Putamen (tissue), 1 donor: Measurements from ENCODE around the gene SEPTIN5.
"Not testable (repeated sequence)": the region's sequence is repeated elsewhere in the genome, so short reads cannot be mapped to it uniquely, and the experiment has no call there.

Experiments used
- DNase-seq: peaks from one replicate; pipeline ENCODE4 v3.0.0-alpha.2; 2016; ENCODE audit warnings: low spot score

SEPTIN5 gene

DNA sequence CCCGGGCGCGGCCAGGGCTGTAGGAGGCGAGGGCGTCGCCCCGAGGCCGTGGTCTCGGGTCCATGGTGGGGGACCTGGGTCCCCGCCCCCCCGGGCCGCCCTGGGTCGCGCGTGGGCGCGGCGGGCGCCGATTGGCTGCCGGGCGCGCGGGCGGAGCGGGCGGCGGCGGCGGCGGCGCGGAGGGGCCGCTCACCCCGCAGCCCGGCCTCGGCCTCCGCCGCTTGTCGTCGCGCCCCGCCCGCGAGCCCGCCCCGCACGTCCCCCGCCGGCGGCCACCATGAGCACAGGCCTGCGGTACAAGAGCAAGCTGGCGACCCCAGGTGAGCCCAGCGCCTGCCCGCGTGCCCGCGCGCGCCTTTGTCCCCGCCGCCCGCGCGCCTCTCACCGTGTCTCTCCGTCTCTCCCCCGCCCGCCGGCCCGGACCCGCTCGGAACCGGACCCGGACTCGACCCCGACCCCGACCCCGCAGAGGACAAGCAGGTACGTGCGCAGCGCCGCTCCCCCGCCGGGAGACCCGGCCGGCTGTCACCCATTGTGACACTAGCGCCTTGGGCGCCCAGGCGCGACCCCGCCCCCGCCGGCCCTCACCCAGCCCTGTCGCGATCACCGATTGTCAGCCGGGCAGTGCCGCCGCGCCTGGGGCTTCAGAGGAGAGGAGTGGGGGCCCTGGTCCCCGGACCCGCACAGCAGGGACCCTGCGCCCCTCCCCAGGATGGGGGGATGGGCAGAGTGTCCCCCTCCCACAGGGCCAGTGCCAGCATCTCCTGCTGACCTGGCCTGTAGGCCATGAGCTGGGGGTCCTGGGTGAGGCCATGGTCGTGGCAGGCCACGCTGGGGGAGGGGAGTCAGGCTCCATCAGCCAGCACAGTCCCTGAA is at the start of gene SEPTIN5:
Gene SEPTIN5 (plus strand): TSS at position 192 of the 876 bp plus-strand sequence. CDS start 86 bp downstream, at position 278.
- no peak for DNase-seq

DNA sequence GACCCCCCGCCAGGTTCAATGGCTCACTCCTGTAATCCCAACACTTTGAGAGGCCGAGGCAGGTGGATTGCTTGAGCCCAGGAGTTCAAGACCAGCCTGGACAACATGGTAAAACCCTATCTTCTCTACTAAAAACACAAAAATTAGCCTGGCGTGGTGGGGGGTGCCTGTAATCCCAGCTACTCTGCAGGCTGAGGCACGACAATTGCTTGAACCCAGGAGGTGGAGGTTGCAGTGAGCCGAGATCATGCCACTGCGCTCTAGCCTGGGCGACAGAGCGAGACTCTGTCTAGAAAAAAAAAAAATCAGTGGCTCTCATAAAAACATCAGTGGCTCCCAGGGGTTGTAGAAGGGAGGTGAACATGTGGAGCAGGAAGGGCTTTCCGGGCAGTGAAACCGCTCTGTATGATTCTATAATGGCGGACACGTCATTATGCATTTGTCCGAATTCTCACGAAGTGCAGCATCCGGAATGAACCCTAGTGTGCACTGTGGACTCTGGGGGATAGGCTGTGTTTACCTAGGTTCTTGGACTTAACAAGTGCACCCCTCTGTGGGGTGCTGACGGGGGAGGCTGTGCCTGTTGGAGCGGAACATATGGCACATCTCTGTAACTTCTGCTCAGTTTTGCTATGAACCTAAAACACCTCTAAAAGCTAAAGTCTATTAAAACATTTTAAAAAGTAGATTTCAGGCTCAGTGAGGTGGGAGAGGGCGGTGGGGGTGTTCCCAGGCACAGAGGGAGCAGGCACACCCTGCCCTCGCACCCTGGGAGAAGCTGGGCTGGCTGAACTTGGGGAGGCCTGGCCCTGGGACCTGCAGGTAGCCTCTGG is 49.1 kb upstream of the SEPTIN5 start:
- no peak for DNase-seq

DNA sequence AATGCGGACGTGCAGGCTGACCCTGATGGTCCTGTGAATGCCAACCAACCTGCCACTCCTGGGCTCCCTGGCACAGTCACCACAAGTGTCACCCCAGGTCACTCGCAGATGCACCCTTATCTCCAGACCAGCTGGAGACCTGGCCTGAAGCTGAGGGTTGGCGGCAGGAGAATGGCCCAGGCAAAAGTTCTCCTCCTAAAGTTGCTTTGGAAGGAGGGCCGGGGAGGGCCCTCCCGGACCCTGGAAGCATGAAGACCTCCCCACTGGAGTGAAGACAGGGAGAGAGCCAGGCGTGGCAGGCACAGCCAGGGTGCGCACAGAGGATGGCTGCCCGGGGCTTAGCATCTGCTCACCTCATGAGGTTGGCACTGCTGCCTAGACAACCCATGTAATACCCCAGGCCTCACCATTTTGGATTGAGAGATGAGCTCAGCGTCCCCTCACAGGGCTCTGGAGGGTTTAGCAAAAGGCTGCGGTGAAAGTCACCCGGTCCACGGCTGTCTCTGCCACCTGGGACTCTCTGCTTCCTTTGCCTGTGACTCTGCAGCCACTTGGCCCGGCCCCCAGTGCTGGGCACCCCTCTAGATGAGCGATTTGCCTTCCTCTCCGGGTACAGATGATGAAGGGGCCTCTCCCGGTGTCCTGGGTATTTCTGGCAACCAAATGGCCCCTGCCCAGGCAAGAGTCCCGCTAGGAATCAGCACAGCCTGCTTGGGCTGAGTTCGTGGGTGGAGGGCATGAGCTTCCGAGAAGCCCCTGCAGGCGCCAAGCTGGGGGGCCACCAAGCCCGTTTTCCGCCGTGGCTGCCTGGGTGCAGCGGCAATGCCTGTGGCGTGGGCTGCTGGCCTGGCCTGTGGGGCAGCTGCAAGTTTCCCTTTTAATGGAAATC is 48.3 kb upstream of the SEPTIN5 start:
- no peak for DNase-seq

DNA sequence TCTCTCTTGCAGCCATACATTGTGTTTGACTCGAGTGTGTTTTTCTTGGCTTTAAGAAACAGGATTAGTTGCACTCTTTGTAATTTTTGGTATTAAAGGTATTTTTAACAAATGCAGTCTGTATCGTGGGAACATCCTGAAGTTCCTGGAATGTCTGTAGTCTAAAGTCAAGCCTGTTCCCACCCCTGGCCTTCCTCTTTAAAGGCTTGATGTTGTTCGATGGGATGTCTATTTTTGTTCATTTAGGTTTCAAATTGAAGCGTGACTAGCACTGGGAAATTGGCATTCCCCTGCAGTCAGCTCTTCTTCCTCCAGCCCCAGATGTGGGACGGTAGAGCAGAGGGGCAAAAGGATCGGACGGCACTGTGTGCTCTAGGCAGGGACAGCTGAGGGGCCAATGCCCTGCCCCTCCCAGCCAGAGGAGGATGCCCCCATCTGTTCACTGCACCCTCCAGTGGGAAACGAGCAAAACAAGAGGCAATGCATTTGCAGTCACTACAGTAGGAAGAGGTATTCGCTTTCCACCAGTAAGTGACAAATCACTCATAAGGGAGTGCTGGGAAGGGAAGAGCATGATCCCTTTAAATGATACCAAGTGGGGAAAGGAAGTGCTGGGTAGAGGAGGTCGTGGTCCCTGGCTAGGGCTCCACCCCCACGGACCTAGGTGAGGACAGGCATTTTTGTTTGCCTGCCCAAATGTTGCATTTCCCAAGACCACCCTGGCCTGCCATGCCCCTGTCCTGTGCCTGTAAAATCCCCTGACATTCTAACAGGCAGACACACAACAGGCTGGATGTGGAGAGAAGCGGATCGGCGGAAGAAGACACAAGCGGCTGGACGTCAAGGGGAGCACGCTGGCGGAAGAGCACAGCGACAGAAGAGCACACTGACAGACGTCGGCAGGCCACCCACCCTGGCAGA is 47.4 kb upstream of the SEPTIN5 start:
- DNase-seq = no peak

DNA sequence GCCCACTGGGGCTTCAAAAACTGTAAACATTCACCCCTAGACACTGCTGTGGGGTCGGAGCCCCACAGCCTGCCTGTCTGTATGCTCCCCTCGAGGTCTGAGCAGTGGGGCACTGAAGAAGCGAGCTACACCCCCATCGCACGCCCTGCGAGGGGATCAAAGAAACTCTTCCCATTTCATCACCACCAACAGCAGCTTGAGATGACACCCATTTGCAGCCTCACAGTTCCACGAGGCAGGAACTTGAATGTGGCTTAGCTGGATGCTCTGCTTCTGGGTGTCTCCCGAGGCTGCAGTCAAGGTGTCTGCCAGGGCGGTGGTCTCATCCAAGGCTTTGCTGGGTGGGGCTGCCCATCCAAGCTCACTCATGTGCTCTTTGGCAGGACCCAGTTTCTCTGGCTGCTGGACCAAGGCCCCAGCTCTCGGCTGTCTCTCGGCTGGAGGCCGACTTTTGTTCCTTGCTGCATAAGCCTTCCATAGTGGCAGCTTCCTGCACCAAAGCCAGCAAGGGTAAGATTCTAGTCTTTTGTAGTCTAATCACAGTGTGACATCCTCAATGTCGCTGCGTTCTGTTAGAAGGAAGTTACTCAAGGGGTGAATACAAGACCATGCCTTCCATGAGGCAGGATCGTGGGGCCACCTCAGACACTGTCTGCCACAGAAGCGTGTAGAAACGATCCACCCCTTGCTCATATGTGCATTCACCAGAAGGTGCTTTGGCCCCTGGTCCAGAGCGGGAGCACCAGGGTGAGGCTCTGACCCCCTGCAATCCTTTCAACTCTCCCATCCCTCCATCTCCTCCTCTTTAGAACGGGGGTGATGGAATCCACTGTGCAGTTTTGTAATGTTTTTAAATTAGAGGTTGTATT is 46.2 kb upstream of the SEPTIN5 start:
- no peak for DNase-seq

DNA sequence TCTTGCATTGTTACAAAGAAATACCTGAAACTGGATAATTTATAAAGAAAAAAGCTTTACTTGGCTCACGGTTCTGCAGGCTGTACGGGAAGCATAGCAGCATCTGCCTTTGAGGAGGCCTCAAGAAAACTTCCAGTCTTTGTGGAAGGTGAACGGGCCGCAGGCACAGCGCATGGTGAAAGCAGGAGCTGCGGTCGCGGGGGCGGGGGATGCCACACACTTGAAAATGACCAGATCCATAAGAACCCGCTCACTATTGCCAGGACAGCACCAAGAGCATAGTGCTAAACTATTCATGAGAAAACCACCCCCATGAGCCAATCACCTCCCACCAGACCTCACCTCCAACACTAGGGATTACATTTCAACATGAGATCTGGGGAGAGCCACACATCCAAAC is 45.6 kb upstream of the SEPTIN5 start:
- DNase-seq = no peak

DNA sequence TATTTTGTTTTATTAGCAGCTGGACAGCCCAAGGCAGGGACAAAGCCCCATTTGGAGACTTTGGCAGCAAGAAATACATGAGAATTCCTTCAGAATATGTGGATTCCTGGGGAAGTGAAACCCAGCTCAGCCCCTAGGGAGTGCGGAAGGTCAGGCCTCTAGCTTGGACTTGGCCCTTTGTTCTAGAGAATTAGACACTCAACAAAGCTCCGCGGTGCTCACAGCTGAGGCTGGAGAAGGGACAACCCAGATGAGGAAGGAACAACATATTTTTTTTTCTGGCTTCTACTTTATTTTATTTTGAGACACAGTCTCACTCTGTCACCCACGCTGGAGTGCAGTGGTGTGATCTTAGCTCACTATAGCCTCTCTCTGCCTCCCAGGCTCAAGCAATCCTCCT is 44.7 kb upstream of the SEPTIN5 start:
- no peak for DNase-seq

DNA sequence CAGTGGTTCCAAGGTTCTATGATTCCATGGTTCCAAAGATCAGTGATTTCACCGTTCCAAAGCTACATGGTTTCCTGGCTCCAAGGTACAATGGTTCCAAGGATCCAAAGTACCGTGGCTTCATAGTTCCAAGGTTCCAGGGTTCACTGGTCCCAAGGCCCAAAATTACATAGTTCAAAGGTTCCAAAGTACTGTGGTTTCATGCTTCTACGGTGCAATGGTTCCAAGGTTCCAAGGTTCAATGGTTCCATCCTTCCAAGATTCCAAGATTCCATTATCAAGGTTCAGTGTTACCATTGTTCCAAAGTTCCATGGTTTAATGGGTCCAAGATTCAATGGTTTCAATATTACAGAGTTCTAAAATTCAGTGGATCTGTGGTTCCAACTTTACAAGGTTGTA is 43.0 kb upstream of the SEPTIN5 start:
- DNase-seq = no peak

DNA sequence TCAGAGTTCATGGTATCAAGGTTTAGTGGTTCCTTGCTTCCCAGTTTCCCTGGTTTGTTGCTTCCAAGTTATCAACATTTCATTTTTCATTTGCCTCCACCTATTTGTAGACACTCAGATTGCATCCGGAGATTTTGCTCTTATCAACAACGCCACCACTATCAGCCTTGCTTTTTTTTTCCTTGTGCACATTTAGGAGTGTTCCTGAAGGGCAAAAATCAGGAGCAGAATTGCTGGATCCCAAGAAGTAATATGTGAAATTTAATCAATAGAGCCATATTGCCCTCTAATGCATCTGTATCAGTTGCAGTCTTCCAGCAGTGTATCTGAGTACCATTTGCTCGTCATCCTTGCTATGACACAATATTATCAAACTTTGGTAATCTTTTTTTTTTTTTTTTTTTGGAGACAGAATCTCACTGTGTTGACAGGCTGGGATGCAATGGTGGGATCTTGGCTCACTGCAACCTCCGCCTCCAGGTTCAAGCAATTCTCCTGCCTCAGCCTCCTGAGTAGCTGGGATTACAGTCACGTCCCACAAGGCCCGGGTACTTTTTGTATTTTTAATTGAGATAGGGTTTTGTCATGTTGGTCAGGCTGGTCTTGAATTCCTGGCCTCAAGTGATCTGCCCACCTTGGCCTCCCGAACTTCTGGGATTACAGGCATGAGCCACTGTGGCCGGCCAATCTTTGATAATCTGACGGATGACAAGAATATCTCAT is 42.1 kb upstream of the SEPTIN5 start:
- no peak for DNase-seq

DNA sequence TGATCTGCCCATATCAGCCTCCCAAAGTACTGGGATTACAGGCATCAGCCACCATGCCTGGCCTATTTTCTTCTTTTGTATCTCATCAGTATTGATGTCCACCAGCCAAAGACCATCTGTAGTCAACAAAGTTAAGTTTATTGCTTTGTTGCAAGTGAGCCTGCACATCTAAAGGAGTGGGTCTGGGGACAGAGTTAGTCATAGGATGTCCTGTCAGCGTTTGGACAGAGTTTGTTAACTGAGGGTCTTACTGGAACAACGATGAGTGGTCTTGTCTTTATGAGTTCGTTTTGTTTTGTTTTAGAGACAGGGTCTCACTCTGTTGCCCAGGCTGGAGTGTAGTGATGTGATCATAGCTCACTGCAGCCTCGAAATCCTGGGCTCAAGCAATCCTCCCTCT is 40.6 kb upstream of the SEPTIN5 start:
- no peak for DNase-seq

DNA sequence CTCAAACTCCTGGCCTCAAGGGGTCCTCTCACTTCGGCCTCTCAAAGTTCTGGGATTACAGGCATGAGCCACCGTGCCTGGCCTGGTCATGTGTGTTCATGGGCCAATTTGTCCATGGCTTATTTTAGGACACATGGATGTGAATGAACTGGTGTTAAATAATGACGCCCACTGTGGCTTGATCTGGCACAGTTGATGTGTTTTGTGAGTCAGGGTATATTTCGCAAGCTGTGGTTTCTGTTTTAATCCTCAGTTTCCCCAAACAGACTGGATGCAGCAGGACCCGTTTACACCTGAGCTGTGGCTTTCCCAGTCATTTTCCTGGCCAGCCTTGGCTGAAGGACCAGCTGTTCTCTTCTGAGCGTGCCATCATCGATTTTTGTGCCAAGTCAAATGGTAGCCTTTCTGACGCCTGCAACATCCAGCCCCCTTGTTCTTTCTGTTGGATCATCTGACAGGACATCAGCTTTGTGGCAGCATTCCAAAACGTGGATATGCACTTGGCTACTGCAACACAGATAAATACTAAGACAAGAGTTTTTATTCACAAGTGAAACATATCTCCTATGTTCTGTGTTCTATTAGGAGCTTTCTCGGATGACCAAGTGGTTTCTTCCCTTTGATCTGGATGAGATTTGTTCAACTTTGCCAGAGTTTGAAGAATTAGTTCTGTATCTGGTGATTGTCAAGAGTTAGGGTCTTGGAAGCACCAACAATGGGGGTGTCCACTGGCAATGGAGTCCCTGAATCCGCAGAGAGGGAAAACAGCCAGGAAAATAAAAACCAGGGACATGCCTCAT is 40.0 kb upstream of the SEPTIN5 start:
- no peak for DNase-seq

DNA sequence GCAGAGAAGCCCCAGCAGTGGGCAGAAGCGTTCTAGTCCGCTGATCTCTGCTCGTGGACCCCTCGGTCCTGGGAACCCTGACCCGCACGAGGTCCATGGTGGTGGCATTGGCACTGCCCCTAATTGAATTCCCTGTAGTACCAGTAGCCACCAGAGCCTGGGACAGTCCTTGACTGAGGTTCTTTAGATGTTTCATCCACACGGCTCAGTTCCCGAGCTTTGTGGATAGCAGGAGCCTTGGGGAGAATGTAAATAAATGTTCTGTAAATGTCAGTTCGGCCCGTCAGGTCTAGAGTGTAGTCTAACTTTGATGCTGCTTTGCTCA is 39.4 kb upstream of the SEPTIN5 start:
- DNase-seq = no peak

DNA sequence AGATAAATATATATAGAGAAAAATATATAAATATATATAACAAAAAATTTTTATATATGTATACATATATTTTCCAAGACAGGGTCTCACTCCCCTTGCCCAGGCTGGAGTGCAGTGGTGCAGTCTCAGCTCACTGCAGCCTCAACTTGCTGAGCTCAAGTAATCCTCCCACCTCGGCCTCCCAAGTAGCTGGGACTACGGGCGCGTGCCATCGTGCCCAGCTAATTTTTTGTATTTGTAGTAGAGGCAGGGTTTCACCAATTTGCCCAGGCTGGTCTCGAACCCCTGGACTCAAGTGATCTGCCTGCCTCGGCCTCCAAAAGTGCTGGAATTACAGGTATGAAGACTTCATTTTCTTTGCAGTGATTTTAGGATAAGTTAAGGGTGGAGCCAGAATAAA is 38.9 kb upstream of the SEPTIN5 start:
- no peak for DNase-seq

DNA sequence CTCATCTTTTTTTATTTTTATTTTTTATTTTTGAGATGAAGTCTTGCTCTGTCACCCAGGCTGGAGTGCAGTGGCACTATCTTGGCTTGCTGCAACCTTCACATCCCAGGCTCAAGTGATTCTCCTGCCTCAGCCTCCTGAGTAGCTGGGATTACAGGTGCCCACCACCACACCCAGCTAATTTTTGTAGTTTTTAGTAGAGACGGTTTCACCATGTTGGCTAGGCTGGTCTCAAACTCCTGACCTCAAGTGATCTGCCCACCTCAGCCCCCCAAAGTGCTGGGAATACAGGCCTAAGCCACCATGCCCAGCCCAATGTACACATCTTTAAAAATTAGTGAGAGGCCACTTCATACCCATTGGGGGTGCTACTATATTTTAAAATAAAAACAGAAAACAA is 37.9 kb upstream of the SEPTIN5 start:
- DNase-seq = not testable (repeated sequence)

DNA sequence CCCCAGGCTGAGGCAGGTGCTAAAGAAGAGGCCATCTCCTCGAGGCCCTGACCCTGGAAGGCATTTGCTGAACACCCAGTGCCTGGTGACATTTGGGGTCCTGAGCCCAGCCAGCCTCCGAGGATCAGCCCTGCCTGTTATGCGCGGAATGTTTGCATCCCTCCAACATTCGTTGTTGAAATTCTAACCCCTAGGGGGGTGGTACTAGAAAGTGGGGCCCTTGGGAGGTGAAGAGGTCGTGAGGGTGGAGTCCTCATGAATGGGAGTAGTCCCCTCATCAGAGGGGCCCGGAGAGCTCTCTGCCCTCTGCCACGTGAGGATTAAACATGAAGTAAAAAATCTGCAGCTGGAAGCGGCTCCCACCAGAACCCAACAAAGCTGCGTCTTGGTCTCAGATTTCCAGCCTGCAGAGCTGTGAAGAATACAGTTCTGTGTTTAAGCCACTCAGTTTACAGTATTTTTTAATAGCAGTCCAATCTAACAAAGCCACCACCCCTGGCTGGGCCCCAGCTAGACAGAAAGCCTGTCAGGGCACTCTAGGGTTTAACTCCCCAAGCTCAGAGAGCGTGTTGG is 35.3 kb upstream of the SEPTIN5 start:
- DNase-seq = no peak

DNA sequence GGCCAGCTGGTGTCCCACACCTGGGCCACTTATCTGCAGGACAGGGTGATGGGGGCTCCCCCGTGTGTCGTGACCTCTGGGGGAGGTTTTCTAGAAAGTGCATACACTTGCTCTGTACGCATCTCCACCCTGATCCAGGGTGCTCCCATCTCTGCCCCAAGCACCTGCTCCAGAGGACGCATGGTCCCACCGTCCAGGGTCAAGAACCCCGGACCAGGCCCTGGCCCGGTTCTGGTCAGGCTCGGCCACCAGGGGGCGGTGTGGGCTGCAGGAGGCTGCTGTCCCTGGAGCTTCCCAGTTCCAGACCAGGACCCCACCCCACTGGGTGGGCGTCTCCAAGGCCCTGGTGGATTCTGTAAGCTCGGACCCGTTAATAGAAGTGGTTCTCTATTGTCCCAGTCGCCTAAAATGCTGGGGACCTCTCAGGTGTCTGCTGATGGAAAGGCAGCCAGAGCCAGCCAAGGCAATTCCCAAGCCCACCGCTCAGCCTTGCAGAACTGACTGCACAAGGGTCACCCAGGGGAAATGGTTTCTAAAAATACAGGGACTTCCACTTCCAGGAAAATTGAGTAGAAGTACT is 34.7 kb upstream of the SEPTIN5 start:
- no peak for DNase-seq

DNA sequence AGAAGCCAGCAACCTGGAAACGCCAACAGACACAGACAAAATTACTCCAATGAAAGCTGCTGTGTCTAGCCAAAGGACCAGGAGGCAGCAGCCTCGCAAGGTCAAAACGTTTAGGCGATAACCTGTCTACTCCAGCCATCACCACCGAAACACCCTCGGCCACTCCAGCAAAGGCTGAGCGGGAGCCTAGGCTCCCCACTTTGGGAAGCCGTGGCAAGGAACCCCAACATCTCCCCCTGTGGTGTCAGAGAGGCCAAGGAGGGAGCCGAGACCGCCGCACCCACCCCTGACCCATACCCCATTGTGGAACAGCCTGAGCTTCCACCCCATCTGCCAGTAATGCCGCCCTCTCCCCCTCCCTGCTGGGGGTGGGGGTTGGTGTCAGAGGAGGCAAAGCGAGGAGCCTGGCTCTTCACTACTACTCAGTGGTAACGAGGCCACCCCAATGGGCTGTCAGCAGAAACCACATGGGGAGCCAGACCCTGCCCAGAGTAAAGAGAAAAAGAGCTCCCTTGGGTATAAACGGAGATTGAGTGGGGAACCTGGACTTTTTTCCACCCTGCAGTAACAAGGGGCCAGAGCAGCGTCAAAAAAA is 33.9 kb upstream of the SEPTIN5 start:
- DNase-seq = no peak
